Measurements from ENCODE around the gene TMEM40.
"Not testable (repeated sequence)": the region's sequence is repeated elsewhere in the genome, so short reads cannot be mapped to it uniquely, and the experiment has no call there.

The TMEM40 gene

GRCh38 chr3:12707449-12707848, 51.6 kb downstream of the TMEM40 start:
- H3K27ac ChIP-seq (ENCODE audit: low read depth, low read length): no peak overlapping the region
- H3K4me3 ChIP-seq (ENCODE audit: low read depth in 1 of 5, low read length in 5 of 5): no peak overlapping the region
- H3K27me3 ChIP-seq (ENCODE audit: control insufficient read depth in 5 of 5, insufficient read depth in 4 of 5, low read length in 5 of 5): no peaks in the 10 kb centered on the region
- H3K9me3 ChIP-seq (ENCODE audit: control insufficient read depth in 5 of 5, low read length in 5 of 5): no peaks in the 10 kb centered on the region
- H3K36me3 ChIP-seq (ENCODE audit: control insufficient read depth in 5 of 5, insufficient read depth in 5 of 5, low read length in 5 of 5): no peaks in the 10 kb centered on the region
- no peaks in the 10 kb centered on the region for H3K4me1 ChIP-seq (ENCODE audit: control insufficient read depth in 5 of 5, insufficient read depth in 5 of 5, low read length in 5 of 5)
- no peak overlapping the region for H3K9ac ChIP-seq (ENCODE audit: low read length in 5 of 5)

GRCh38 chr3:12706504-12707253, 52.4 kb downstream of the TMEM40 start:
- Histone ChIP-seq H3K4me1 (ENCODE audit: control insufficient read depth in 5 of 5, insufficient read depth in 5 of 5, low read length in 5 of 5) (no peaks in the 10 kb centered on the region), H3K27me3 (ENCODE audit: control insufficient read depth in 5 of 5, insufficient read depth in 4 of 5, low read length in 5 of 5) (no peaks in the 10 kb centered on the region), H3K36me3 (ENCODE audit: control insufficient read depth in 5 of 5, insufficient read depth in 5 of 5, low read length in 5 of 5) (no peaks in the 10 kb centered on the region), H3K9ac (ENCODE audit: low read length in 5 of 5) (no peak overlapping the region), H3K4me3 (ENCODE audit: low read depth in 1 of 5, low read length in 5 of 5) (no peak overlapping the region), H3K9me3 (ENCODE audit: control insufficient read depth in 5 of 5, low read length in 5 of 5) (no peaks in the 10 kb centered on the region), H3K27ac (ENCODE audit: low read depth, low read length) (no peak overlapping the region)

- Histone ChIP-seq H3K4me1 (ENCODE audit: control insufficient read depth in 5 of 5, insufficient read depth in 5 of 5, low read length in 5 of 5) (no peaks in the 10 kb centered on the region), H3K36me3 (ENCODE audit: control insufficient read depth in 5 of 5, insufficient read depth in 5 of 5, low read length in 5 of 5) (no peaks in the 10 kb centered on the region), H3K9ac (ENCODE audit: low read length in 5 of 5) (no peak overlapping the region), H3K27ac (ENCODE audit: low read depth, low read length) (no peak overlapping the region), H3K9me3 (ENCODE audit: control insufficient read depth in 5 of 5, low read length in 5 of 5) (no peaks in the 10 kb centered on the region), H3K4me3 (ENCODE audit: low read depth in 1 of 5, low read length in 5 of 5) (no peak overlapping the region), H3K27me3 (ENCODE audit: control insufficient read depth in 5 of 5, insufficient read depth in 4 of 5, low read length in 5 of 5) (no peaks in the 10 kb centered on the region)
Measured at GRCh38 chr3:12705981-12706380, 53.1 kb downstream of the TMEM40 start.

GRCh38 chr3:12705374-12705926, 53.6 kb downstream of the TMEM40 start:
- Histone ChIP-seq H3K9me3 (ENCODE audit: control insufficient read depth in 5 of 5, low read length in 5 of 5) (no peaks in the 10 kb centered on the region), H3K4me1 (ENCODE audit: control insufficient read depth in 5 of 5, insufficient read depth in 5 of 5, low read length in 5 of 5) (no peaks in the 10 kb centered on the region), H3K9ac (ENCODE audit: low read length in 5 of 5) (no peak overlapping the region), H3K36me3 (ENCODE audit: control insufficient read depth in 5 of 5, insufficient read depth in 5 of 5, low read length in 5 of 5) (no peaks in the 10 kb centered on the region), H3K27me3 (ENCODE audit: control insufficient read depth in 5 of 5, insufficient read depth in 4 of 5, low read length in 5 of 5) (no peaks in the 10 kb centered on the region), H3K4me3 (ENCODE audit: low read depth in 1 of 5, low read length in 5 of 5) (no peak overlapping the region), H3K27ac (ENCODE audit: low read depth, low read length) (no peak overlapping the region)

GRCh38 chr3:12702501-12702900, 56.6 kb downstream of the TMEM40 start:
- H3K27ac ChIP-seq (ENCODE audit: low read depth, low read length): no peak overlapping the region
- H3K9ac ChIP-seq (ENCODE audit: low read length in 5 of 5): no peak overlapping the region

GRCh38 chr3:12701601-12702000, 57.5 kb downstream of the TMEM40 start:
- not testable (repeated sequence) for H3K4me3 ChIP-seq (ENCODE audit: low read depth in 1 of 5, low read length in 5 of 5); H3K27ac ChIP-seq (ENCODE audit: low read depth, low read length); H3K36me3 ChIP-seq (ENCODE audit: control insufficient read depth in 5 of 5, insufficient read depth in 5 of 5, low read length in 5 of 5); H3K4me1 ChIP-seq (ENCODE audit: control insufficient read depth in 5 of 5, insufficient read depth in 5 of 5, low read length in 5 of 5); H3K9ac ChIP-seq (ENCODE audit: low read length in 5 of 5); H3K9me3 ChIP-seq (ENCODE audit: control insufficient read depth in 5 of 5, low read length in 5 of 5); H3K27me3 ChIP-seq (ENCODE audit: control insufficient read depth in 5 of 5, insufficient read depth in 4 of 5, low read length in 5 of 5)

More at GRCh38 chr3:12702501-12702900, 56.6 kb downstream of the TMEM40 start:
- H3K9me3 ChIP-seq (ENCODE audit: control insufficient read depth in 5 of 5, low read length in 5 of 5): no peaks in the 10 kb centered on the region
- no peaks in the 10 kb centered on the region for H3K27me3 ChIP-seq (ENCODE audit: control insufficient read depth in 5 of 5, insufficient read depth in 4 of 5, low read length in 5 of 5)
- H3K4me1 ChIP-seq (ENCODE audit: control insufficient read depth in 5 of 5, insufficient read depth in 5 of 5, low read length in 5 of 5): no peaks in the 10 kb centered on the region
- H3K4me3 ChIP-seq (ENCODE audit: low read depth in 1 of 5, low read length in 5 of 5): no peak overlapping the region
- no peaks in the 10 kb centered on the region for H3K36me3 ChIP-seq (ENCODE audit: control insufficient read depth in 5 of 5, insufficient read depth in 5 of 5, low read length in 5 of 5)

- Histone ChIP-seq H3K36me3 (ENCODE audit: control insufficient read depth in 5 of 5, insufficient read depth in 5 of 5, low read length in 5 of 5) (no peaks in the 10 kb centered on the region), H3K9ac (ENCODE audit: low read length in 5 of 5) (no peak overlapping the region), H3K27ac (ENCODE audit: low read depth, low read length) (no peak overlapping the region), H3K4me1 (ENCODE audit: control insufficient read depth in 5 of 5, insufficient read depth in 5 of 5, low read length in 5 of 5) (no peaks in the 10 kb centered on the region), H3K9me3 (ENCODE audit: control insufficient read depth in 5 of 5, low read length in 5 of 5) (no peaks in the 10 kb centered on the region), H3K4me3 (ENCODE audit: low read depth in 1 of 5, low read length in 5 of 5) (no peak overlapping the region), H3K27me3 (ENCODE audit: control insufficient read depth in 5 of 5, insufficient read depth in 4 of 5, low read length in 5 of 5) (no peaks in the 10 kb centered on the region)
Measured at GRCh38 chr3:12700800-12701199, 58.3 kb downstream of the TMEM40 start.

- Histone ChIP-seq H3K27ac (ENCODE audit: low read depth, low read length) (no peak overlapping the region), H3K4me1 (ENCODE audit: control insufficient read depth in 5 of 5, insufficient read depth in 5 of 5, low read length in 5 of 5) (no peaks in the 10 kb centered on the region), H3K9ac (ENCODE audit: low read length in 5 of 5) (no peak overlapping the region), H3K27me3 (ENCODE audit: control insufficient read depth in 5 of 5, insufficient read depth in 4 of 5, low read length in 5 of 5) (no peaks in the 10 kb centered on the region), H3K9me3 (ENCODE audit: control insufficient read depth in 5 of 5, low read length in 5 of 5) (no peaks in the 10 kb centered on the region), H3K36me3 (ENCODE audit: control insufficient read depth in 5 of 5, insufficient read depth in 5 of 5, low read length in 5 of 5) (no peaks in the 10 kb centered on the region), H3K4me3 (ENCODE audit: low read depth in 1 of 5, low read length in 5 of 5) (no peak overlapping the region)
Measured at GRCh38 chr3:12695916-12696315, 63.1 kb downstream of the TMEM40 start.

GRCh38 chr3:12695112-12695511, 63.9 kb downstream of the TMEM40 start:
- H3K27ac ChIP-seq (ENCODE audit: low read depth, low read length): no peak overlapping the region
- H3K27me3 ChIP-seq (ENCODE audit: control insufficient read depth in 5 of 5, insufficient read depth in 4 of 5, low read length in 5 of 5): no peaks in the 10 kb centered on the region
- no peaks in the 10 kb centered on the region for H3K36me3 ChIP-seq (ENCODE audit: control insufficient read depth in 5 of 5, insufficient read depth in 5 of 5, low read length in 5 of 5)
- no peaks in the 10 kb centered on the region for H3K4me1 ChIP-seq (ENCODE audit: control insufficient read depth in 5 of 5, insufficient read depth in 5 of 5, low read length in 5 of 5)
- H3K9me3 ChIP-seq (ENCODE audit: control insufficient read depth in 5 of 5, low read length in 5 of 5): no peaks in the 10 kb centered on the region
- H3K4me3 ChIP-seq (ENCODE audit: low read depth in 1 of 5, low read length in 5 of 5): no peak overlapping the region
- H3K9ac ChIP-seq (ENCODE audit: low read length in 5 of 5): no peak overlapping the region

- no peaks in the 10 kb centered on the region for H3K36me3 ChIP-seq (ENCODE audit: control insufficient read depth in 5 of 5, insufficient read depth in 5 of 5, low read length in 5 of 5)
- no peaks in the 10 kb centered on the region for H3K27me3 ChIP-seq (ENCODE audit: control insufficient read depth in 5 of 5, insufficient read depth in 4 of 5, low read length in 5 of 5)
- no peak overlapping the region for H3K27ac ChIP-seq (ENCODE audit: low read depth, low read length)
- H3K4me3 ChIP-seq (ENCODE audit: low read depth in 1 of 5, low read length in 5 of 5): no peak overlapping the region
- no peaks in the 10 kb centered on the region for H3K4me1 ChIP-seq (ENCODE audit: control insufficient read depth in 5 of 5, insufficient read depth in 5 of 5, low read length in 5 of 5)
- H3K9me3 ChIP-seq (ENCODE audit: control insufficient read depth in 5 of 5, low read length in 5 of 5): no peaks in the 10 kb centered on the region
- no peak overlapping the region for H3K9ac ChIP-seq (ENCODE audit: low read length in 5 of 5)
Measured at GRCh38 chr3:12692444-12692843, 66.6 kb downstream of the TMEM40 start.
